ENCODE data around the gene FOXE1. TPM values are rescaled to one million over a fixed set of nuclear protein-coding genes. Genes with fewer than 3 reads are reported as not detected.

FOXE1 gene
- polyA plus RNA-seq, 1 donor = not detected

Other genes with a start within 250 kb of the FOXE1 start
- 22.2 TPM for gene TSTD2, start 219.9 kb upstream of the FOXE1 start, polyA plus RNA-seq (ENCODE audit: insufficient read length)
- 33.8 TPM for gene NCBP1, start 219.4 kb upstream of the FOXE1 start, polyA plus RNA-seq (ENCODE audit: insufficient read length)
- 21.0 TPM for gene XPA, start 155.9 kb upstream of the FOXE1 start, polyA plus RNA-seq (ENCODE audit: insufficient read length)
- gene TRMO, start 69.3 kb downstream of the FOXE1 start, polyA plus RNA-seq (ENCODE audit: insufficient read length) = 11.7 TPM
- 4.2 TPM for gene HEMGN, start 84.9 kb downstream of the FOXE1 start, polyA plus RNA-seq (ENCODE audit: insufficient read length)
- 129 TPM for gene ANP32B, start 130.1 kb downstream of the FOXE1 start, polyA plus RNA-seq (ENCODE audit: insufficient read length)
- 27.9 TPM for gene NANS, start 203.5 kb downstream of the FOXE1 start, polyA plus RNA-seq (ENCODE audit: insufficient read length)